HepG2 (cell line): ENCODE data around the gene NCR3LG1. TPM values are rescaled to one million over a fixed set of nuclear protein-coding genes. Genes with fewer than 3 reads are reported as not detected.

Experiments
- KDM2A ChIP-seq: sonication (generic); formaldehyde crosslinking; IDR thresholded peaks from 2 replicates; pipeline ENCODE4 v1.4.0; 2020; ENCODE audit warnings: low read depth, missing genetic modification reagents, borderline replicate concordance
- KDM5A ChIP-seq: fragments of 200-600 bp; sonication (generic); IDR thresholded peaks from 2 replicates; pipeline ENCODE4 v1.7.0; 2018; ENCODE audit warnings: antibody characterized with exemption, mild to moderate bottlenecking, low read length, borderline replicate concordance
- POLR2AphosphoS5 ChIP-seq: IDR thresholded peaks from 2 replicates; pipeline ENCODE4 v1.6.1; 2012; ENCODE audit warnings: low read depth, low read length
- RNF2 ChIP-seq: fragments of 450-650 bp; conservative IDR thresholded peaks from 2 replicates; pipeline ENCODE4 v1.6.1; 2016; ENCODE audit warnings: low read depth
- SKI ChIP-seq: fragments of 450-650 bp; IDR thresholded peaks from one replicate; pipeline ENCODE4 v1.6.1; 2018; ENCODE audit warnings: mild to moderate bottlenecking; ENCODE audit not compliant: partially characterized antibody
- SOX5 ChIP-seq: IDR thresholded peaks from 2 replicates; pipeline ENCODE4 v1.6.1; 2016; ENCODE audit warnings: borderline replicate concordance
- THYN1 ChIP-seq: sonication (generic); formaldehyde crosslinking; IDR thresholded peaks from 2 replicates; pipeline ENCODE4 v1.8.1; 2023; ENCODE audit warnings: low read depth, mild to moderate bottlenecking, moderate library complexity, missing genetic modification reagents, borderline replicate concordance
- TMF1 ChIP-seq: sonication (generic); formaldehyde crosslinking; IDR thresholded peaks from 2 replicates; pipeline ENCODE4 v1.8.1; 2022; ENCODE audit warnings: low read depth, missing genetic modification reagents
- YEATS2 ChIP-seq: sonication (generic); formaldehyde crosslinking; IDR thresholded peaks from 2 replicates; pipeline ENCODE4 v1.4.0; 2020; ENCODE audit warnings: missing genetic modification reagents, borderline replicate concordance
- ZNF790 ChIP-seq: sonication (generic); formaldehyde crosslinking; IDR thresholded peaks from 2 replicates; pipeline ENCODE4 v1.8.0; 2022; ENCODE audit warnings: missing genetic modification reagents, mild to moderate bottlenecking, borderline replicate concordance
- ZSCAN25 ChIP-seq: sonication (generic); formaldehyde crosslinking; IDR thresholded peaks from 2 replicates; pipeline ENCODE4 v1.8.0; 2022; ENCODE audit warnings: mild to moderate bottlenecking, missing genetic modification reagents
- polyA plus RNA-seq, 8 experiments: library from polyadenylated mRNA; depleted of rRNA in 3 of 8; stranded (reverse) in 7 of 8; unstranded in 1 of 8; fragments of >200 nt; fragmentation: Illumina TruSeq in 4 of 8; extraction: Trizol in 4 of 8; gene quantifications; 2 replicates each; pipeline versions ENCODE4 v1.2.1 to v1.2.3, GENCODE V29; 2011 to 2016; ENCODE audit warnings: low read depth in 4 of 8, missing spikeins in 1 of 8, mixed read lengths in 1 of 8; ENCODE audit not compliant: insufficient read depth in 1 of 8
- total RNA-seq, 5 experiments: library from RNA; depleted of rRNA; stranded (reverse); fragments of >200 nt; fragmentation: Illumina TruSeq; extraction: Trizol; gene quantifications; 2 replicates each; pipeline ENCODE4 v1.2.3, GENCODE V29; 2016; ENCODE audit warnings: low read depth in 1 of 5
- TF ChIP-seq, protein P1 (sequence below): sonication (generic); formaldehyde crosslinking; IDR thresholded peaks from 2 replicates; pipeline ENCODE4 v1.5.1; 2020; ENCODE audit warnings: mild to moderate bottlenecking, moderate library complexity, missing genetic modification reagents
- TF ChIP-seq, protein P2 (sequence below): conservative IDR thresholded peaks from 2 replicates; pipeline ENCODE4 v1.6.1; 2018; ENCODE audit warnings: missing genetic modification reagents
- TF ChIP-seq, protein P3 (sequence below): sonication (generic); IDR thresholded peaks from 2 replicates; pipeline ENCODE4 v1.6.1; 2016; ENCODE audit warnings: low read depth, borderline replicate concordance
- TF ChIP-seq, protein P4 (sequence below): sonication (generic); formaldehyde crosslinking; IDR thresholded peaks from 2 replicates; pipeline ENCODE4 v1.4.0; 2020; ENCODE audit warnings: missing genetic modification reagents
- TF ChIP-seq, protein P5 (sequence below): sonication (generic); formaldehyde crosslinking; IDR thresholded peaks from 2 replicates; pipeline ENCODE4 v1.8.1; 2023; ENCODE audit warnings: mild to moderate bottlenecking, missing genetic modification reagents
- TF ChIP-seq, protein P6 (sequence below): IDR thresholded peaks from 2 replicates; pipeline ENCODE4 v1.6.1; 2016; ENCODE audit warnings: low read depth, borderline replicate concordance
- TF ChIP-seq, protein P7 (sequence below): IDR thresholded peaks from 2 replicates; pipeline ENCODE4 v1.6.1; 2016; ENCODE audit warnings: mild to moderate bottlenecking

Gene NCR3LG1
- total and polyA plus RNA-seq, 2 of the 13 experiments (the other 11 are each of a cell fraction or from before 2014, with no cell fraction given), result 16.1 to 25.1 TPM

DNA sequence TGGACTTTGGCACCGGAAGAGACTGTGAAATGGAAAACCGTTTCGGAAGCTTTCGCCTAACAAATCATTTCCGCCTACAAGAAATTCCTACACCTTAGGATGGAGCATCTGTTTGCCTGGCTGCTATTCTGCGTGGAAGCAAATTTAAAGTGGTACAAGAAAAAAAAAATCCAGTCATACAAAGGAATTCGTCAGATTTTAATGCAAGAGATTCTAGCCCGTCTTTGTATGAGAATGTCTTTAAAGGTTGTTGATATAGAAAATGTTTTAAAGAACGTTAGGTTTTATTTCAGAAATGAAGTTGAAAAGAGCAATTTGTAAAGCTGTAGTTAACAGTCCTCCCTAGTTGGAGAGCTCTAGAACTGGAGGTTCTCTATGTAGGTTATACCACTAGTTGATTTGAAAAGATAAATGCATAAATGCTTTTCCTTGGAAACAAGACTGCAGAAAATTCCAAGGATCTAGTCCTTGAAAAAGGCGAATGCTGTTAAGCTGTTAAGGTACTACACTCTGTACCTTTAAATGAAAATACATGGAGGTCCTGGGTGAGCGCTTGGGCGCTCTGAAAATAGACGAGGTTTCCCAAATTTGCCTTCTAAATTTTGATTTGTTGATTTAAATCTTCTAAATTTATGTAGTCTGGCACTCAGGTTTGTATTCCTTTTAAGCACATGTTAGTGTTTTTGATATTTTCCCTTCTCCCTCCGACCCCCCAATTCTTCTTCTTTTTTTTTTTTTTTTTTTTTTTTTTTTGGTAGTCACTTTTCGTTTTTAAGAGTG is 2.4 kb downstream of the NCR3LG1 start (continued):
- TF ChIP-seq, protein P1, sequence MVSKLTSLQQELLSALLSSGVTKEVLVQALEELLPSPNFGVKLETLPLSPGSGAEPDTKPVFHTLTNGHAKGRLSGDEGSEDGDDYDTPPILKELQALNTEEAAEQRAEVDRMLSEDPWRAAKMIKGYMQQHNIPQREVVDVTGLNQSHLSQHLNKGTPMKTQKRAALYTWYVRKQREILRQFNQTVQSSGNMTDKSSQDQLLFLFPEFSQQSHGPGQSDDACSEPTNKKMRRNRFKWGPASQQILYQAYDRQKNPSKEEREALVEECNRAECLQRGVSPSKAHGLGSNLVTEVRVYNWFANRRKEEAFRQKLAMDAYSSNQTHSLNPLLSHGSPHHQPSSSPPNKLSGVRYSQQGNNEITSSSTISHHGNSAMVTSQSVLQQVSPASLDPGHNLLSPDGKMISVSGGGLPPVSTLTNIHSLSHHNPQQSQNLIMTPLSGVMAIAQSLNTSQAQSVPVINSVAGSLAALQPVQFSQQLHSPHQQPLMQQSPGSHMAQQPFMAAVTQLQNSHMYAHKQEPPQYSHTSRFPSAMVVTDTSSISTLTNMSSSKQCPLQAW (CRISPR knock-in tag), result no peak
- TF ChIP-seq, protein P2, sequence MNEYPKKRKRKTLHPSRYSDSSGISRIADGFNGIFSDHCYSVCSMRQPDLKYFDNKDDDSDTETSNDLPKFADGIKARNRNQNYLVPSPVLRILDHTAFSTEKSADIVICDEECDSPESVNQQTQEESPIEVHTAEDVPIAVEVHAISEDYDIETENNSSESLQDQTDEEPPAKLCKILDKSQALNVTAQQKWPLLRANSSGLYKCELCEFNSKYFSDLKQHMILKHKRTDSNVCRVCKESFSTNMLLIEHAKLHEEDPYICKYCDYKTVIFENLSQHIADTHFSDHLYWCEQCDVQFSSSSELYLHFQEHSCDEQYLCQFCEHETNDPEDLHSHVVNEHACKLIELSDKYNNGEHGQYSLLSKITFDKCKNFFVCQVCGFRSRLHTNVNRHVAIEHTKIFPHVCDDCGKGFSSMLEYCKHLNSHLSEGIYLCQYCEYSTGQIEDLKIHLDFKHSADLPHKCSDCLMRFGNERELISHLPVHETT (CRISPR knock-in tag), result 0 out of 2 replicates have a peak, but pooled peaks have one; percentile 17
- TF ChIP-seq ZSCAN25 (CRISPR knock-in tag), result 0 out of 2 replicates have a peak, but pooled peaks have one; percentile 17
- TF ChIP-seq POLR2AphosphoS5, result peak; percentile 25; the same call in 1 of the 2 replicates
- TF ChIP-seq ZNF790 (CRISPR knock-in tag), result no peak
- TF ChIP-seq SKI, result peak; percentile 1
- TF ChIP-seq KDM2A (CRISPR knock-in tag), result no peak
- TF ChIP-seq, protein P3, sequence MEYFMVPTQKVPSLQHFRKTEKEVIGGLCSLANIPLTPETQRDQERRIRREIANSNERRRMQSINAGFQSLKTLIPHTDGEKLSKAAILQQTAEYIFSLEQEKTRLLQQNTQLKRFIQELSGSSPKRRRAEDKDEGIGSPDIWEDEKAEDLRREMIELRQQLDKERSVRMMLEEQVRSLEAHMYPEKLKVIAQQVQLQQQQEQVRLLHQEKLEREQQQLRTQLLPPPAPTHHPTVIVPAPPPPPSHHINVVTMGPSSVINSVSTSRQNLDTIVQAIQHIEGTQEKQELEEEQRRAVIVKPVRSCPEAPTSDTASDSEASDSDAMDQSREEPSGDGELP, result 0 out of 2 replicates have a peak, but pooled peaks have one; percentile 55
- TF ChIP-seq THYN1, result no peak
- peak; percentile 61; the same call in 1 of the 2 replicates for TF ChIP-seq SOX5
- TF ChIP-seq YEATS2 (CRISPR knock-in tag), result peak; percentile 52; the same call in 1 of the 2 replicates
- TF ChIP-seq, protein P4, sequence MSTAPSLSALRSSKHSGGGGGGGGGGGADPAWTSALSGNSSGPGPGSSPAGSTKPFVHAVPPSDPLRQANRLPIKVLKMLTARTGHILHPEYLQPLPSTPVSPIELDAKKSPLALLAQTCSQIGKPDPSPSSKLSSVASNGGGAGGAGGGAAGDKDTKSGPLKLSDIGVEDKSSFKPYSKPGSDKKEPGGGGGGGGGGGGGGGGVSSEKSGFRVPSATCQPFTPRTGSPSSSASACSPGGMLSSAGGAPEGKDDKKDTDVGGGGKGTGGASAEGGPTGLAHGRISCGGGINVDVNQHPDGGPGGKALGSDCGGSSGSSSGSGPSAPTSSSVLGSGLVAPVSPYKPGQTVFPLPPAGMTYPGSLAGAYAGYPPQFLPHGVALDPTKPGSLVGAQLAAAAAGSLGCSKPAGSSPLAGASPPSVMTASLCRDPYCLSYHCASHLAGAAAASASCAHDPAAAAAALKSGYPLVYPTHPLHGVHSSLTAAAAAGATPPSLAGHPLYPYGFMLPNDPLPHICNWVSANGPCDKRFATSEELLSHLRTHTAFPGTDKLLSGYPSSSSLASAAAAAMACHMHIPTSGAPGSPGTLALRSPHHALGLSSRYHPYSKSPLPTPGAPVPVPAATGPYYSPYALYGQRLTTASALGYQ, result no peak
- TF ChIP-seq KDM5A, result peak; percentile 58; the same call in 1 of the 2 replicates
- TF ChIP-seq, protein P5, sequence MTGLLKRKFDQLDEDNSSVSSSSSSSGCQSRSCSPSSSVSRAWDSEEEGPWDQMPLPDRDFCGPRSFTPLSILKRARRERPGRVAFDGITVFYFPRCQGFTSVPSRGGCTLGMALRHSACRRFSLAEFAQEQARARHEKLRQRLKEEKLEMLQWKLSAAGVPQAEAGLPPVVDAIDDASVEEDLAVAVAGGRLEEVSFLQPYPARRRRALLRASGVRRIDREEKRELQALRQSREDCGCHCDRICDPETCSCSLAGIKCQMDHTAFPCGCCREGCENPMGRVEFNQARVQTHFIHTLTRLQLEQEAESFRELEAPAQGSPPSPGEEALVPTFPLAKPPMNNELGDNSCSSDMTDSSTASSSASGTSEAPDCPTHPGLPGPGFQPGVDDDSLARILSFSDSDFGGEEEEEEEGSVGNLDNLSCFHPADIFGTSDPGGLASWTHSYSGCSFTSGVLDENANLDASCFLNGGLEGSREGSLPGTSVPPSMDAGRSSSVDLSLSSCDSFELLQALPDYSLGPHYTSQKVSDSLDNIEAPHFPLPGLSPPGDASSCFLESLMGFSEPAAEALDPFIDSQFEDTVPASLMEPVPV (CRISPR knock-in tag), result 0 out of 2 replicates have a peak, but pooled peaks have one; percentile 53
- 0 out of 2 replicates have a peak, but pooled peaks have one; percentile 12 for TF ChIP-seq RNF2
- TF ChIP-seq, protein P6, sequence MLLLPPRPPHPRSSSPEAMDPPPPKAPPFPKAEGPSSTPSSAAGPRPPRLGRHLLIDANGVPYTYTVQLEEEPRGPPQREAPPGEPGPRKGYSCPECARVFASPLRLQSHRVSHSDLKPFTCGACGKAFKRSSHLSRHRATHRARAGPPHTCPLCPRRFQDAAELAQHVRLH (CRISPR knock-in tag), result 0 out of 2 replicates have a peak, but pooled peaks have one; percentile 15
- no peak for TF ChIP-seq TMF1 (CRISPR knock-in tag)
- TF ChIP-seq, protein P7, sequence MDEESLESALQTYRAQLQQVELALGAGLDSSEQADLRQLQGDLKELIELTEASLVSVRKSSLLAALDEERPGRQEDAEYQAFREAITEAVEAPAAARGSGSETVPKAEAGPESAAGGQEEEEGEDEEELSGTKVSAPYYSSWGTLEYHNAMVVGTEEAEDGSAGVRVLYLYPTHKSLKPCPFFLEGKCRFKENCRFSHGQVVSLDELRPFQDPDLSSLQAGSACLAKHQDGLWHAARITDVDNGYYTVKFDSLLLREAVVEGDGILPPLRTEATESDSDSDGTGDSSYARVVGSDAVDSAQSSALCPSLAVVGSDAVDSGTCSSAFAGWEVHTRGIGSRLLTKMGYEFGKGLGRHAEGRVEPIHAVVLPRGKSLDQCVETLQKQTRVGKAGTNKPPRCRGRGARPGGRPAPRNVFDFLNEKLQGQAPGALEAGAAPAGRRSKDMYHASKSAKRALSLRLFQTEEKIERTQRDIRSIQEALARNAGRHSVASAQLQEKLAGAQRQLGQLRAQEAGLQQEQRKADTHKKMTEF (CRISPR knock-in tag), result 0 out of 2 replicates have a peak, but pooled peaks have one; percentile 53
